Osteocyte (in vitro differentiated cells): ENCODE measurements around the gene ARL4C. TPM values are rescaled to one million over a fixed set of nuclear protein-coding genes. Genes with fewer than 3 reads are reported as not detected.

Experiments
- DNase-seq: peaks from one replicate; pipeline ENCODE4 v3.0.0; 2021; ENCODE audit warnings: mixed read lengths; ENCODE audit not compliant: unreplicated experiment; ENCODE audit errors: extremely low spot score
- H3K27ac Mint-ChIP-seq: one replicate; pipeline ENCODE4 v1.8.0; 2021; ENCODE audit warnings: mild to moderate bottlenecking, mixed read lengths; ENCODE audit not compliant: unreplicated experiment
- H3K27me3 Mint-ChIP-seq: one replicate; pipeline ENCODE4 v1.8.0; 2021; ENCODE audit warnings: mixed read lengths; ENCODE audit not compliant: unreplicated experiment
- H3K36me3 Mint-ChIP-seq: one replicate; pipeline ENCODE4 v1.8.0; 2021; ENCODE audit warnings: mixed read lengths; ENCODE audit not compliant: unreplicated experiment
- H3K4me1 Mint-ChIP-seq: one replicate; pipeline ENCODE4 v1.8.0; 2021; ENCODE audit warnings: mixed read lengths; ENCODE audit not compliant: unreplicated experiment
- H3K4me3 Mint-ChIP-seq: one replicate; pipeline ENCODE4 v1.8.0; 2021; ENCODE audit warnings: mild to moderate bottlenecking, moderate library complexity, mixed read lengths; ENCODE audit not compliant: unreplicated experiment
- H3K9me3 Mint-ChIP-seq: one replicate; pipeline ENCODE4 v1.8.0; 2021; ENCODE audit warnings: mixed read lengths; ENCODE audit not compliant: unreplicated experiment
- total RNA-seq: library from RNA; stranded (reverse); gene quantifications from 2 replicates; pipeline ENCODE4 v1.2.1, GENCODE V29; 2021
- TF ChIP-seq, protein P1 (sequence below): fragments of 200-600 bp; sonication (generic); IDR thresholded peaks from 2 replicates; pipeline ENCODE4 v1.5.0; 2021; ENCODE audit warnings: antibody characterized with exemption, mild to moderate bottlenecking, moderate library complexity

The ARL4C gene
- total RNA-seq, 1 donor from 2014 or later, result 35.1 TPM

DNA sequence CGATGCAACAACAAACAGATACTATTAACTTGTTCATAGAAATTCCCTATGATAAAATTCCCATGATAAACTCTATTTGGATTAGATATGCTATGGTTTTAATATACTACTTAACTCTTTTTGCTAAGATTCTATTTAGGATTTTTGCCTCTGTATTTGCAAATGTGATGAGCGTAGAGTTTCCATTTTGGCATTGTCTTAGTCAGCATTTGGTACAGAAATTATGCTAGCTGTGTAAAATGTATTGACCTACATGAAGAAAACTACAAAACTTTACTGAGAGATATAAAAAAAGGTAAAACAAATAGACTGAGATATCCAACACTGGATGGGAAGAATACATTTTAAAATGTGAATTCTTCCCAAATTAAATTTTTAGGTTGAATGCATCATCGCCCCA is 29.8 kb upstream of the ARL4C start:
- TF ChIP-seq, protein P1, sequence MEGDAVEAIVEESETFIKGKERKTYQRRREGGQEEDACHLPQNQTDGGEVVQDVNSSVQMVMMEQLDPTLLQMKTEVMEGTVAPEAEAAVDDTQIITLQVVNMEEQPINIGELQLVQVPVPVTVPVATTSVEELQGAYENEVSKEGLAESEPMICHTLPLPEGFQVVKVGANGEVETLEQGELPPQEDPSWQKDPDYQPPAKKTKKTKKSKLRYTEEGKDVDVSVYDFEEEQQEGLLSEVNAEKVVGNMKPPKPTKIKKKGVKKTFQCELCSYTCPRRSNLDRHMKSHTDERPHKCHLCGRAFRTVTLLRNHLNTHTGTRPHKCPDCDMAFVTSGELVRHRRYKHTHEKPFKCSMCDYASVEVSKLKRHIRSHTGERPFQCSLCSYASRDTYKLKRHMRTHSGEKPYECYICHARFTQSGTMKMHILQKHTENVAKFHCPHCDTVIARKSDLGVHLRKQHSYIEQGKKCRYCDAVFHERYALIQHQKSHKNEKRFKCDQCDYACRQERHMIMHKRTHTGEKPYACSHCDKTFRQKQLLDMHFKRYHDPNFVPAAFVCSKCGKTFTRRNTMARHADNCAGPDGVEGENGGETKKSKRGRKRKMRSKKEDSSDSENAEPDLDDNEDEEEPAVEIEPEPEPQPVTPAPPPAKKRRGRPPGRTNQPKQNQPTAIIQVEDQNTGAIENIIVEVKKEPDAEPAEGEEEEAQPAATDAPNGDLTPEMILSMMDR, result no peak
- H3K4me1 Mint-ChIP-seq, result no peaks in the 10 kb centered on the region

DNA sequence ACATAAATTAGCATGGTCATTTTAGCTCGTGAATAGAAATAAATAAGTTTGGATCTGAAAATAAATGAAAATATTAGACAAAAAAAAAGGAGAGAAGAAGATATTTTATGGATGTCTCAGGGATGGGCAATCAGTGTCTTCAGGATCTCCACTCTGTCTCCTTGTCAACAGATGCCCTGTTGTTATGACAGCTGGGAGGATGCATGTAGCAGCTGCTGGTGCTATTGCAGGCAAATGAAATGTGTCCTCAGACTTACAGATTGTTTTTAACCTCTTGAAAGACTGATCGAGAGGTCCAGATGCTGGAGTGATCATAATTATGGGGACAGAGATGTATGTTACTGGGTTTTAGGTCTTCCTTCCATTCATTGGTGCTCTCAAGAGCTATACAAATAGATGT is 24.7 kb upstream of the ARL4C start:
- peaks cover 6% of the 10 kb centered on the region for H3K9me3 Mint-ChIP-seq
- H3K4me1 Mint-ChIP-seq, result no peaks in the 10 kb centered on the region
- no peak overlapping the region for H3K4me3 Mint-ChIP-seq
- no peak for DNase-seq
- no peaks in the 10 kb centered on the region for H3K36me3 Mint-ChIP-seq
- no peak overlapping the region for H3K27ac Mint-ChIP-seq
- TF ChIP-seq, protein P1, result no peak
- H3K27me3 Mint-ChIP-seq, result no peaks in the 10 kb centered on the region

More for the DNA sequence above, 29.8 kb upstream of the ARL4C start:
- no peak for DNase-seq
- Mint-ChIP-seq H3K9me3 (peaks cover 6% of the 10 kb centered on the region), H3K36me3 (no peaks in the 10 kb centered on the region), H3K27ac (no peak overlapping the region), H3K27me3 (peaks cover 9% of the 10 kb centered on the region), H3K4me3 (no peak overlapping the region)

DNA sequence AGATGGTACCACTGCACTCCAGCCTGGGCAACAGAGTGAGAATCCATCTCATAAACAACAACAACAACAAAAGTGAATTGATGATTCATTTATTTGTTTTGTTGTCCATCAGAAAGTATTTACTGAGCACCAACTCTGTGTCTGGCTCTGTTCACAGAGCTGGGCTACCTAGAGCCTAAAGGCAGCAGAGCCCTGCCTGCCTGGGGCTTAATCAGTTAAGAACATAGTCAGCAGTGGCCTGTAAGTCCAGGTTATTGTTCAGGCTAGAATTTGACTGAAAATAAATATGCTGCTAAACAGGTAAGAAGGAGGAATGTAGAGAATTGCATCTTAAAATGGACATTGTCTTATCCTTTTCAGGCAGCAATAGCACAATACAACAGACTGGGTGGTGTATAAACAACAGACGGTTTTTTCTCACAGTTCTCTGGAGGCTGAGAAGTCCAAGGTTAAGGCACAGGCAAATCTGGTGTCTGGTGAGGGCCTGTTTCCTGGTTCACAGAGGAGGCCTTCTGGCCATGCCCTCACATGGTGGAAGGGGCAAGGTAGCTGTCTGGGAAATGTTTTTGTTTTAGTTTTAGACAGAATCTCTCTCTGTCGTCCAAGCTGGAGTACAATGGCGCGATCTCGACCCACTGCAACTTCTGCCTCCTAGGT is 22.2 kb upstream of the ARL4C start:
- no peaks in the 10 kb centered on the region for H3K27me3 Mint-ChIP-seq
- TF ChIP-seq, protein P1, result no peak
- H3K27ac Mint-ChIP-seq, result no peak overlapping the region
- no peaks in the 10 kb centered on the region for H3K36me3 Mint-ChIP-seq
- no peak overlapping the region for H3K4me3 Mint-ChIP-seq
- H3K9me3 Mint-ChIP-seq, result no peaks in the 10 kb centered on the region
- H3K4me1 Mint-ChIP-seq, result no peaks in the 10 kb centered on the region
- DNase-seq, result no peak

DNA sequence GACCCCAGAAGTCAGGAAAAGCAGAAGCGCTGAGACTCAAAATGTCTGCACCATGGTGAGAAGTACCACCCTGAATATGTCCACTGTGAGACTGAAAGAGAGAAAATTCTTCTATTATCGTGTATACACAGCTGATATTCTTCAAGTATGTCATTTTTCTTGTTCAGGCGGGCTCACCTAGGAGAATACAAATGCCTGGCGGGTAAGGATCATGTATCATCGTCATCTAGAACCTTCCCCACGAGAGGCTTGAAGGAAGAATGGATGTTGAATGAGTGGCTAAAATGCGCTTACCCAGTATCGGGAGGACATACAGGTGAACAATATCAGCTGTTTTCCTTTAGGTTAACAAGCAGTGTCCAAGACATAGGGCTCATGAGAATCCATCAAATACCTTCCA is 21.1 kb upstream of the ARL4C start:
- H3K9me3 Mint-ChIP-seq, result no peaks in the 10 kb centered on the region
- no peaks in the 10 kb centered on the region for H3K27me3 Mint-ChIP-seq
- no peak for DNase-seq
- TF ChIP-seq, protein P1, result no peak
- no peak overlapping the region for H3K4me3 Mint-ChIP-seq
- H3K36me3 Mint-ChIP-seq, result no peaks in the 10 kb centered on the region
- H3K4me1 Mint-ChIP-seq, result no peaks in the 10 kb centered on the region
- no peak overlapping the region for H3K27ac Mint-ChIP-seq

DNA sequence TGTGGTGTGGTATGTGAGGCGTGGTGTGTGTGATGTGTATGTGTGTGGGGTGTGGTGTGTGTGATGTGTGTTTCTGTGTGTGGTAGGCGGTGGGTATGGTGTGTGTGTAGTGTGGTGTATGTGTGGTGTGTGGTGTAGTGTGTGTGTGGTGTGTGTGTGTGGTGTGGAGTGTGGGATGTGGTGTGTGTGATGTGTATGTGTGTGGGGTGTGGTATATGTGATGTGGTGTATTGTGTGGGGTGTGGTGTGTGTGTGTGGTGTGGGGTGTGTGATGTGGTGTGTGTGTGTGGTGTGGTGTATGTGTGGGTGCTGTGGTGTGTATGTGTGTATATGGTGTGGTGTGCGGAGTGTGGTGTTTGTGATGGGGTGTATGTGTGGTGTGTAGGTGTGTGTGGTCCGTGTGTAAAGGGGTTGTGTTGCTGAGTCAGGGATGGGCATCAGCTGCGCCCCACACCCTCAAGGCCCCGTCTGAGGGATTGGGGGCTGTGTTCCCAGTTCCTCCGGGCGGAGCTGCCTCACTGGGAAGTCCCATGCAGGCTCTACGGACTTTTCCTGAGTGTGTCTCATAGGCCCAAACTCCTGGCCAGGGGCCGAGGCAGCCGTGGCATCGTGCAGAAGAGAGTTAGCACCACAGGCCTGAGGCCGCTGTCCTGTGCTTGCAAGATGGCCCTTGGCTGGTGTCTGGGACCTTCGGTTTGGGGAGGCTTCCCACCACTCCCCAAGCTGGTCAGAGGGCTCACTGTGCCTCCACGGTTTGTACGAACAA is 18.2 kb upstream of the ARL4C start:
- Mint-ChIP-seq H3K9me3 (no peaks in the 10 kb centered on the region), H3K27me3 (peaks cover 9% of the 10 kb centered on the region), H3K27ac (no peak overlapping the region), H3K36me3 (no peaks in the 10 kb centered on the region), H3K4me3 (no peak overlapping the region), H3K4me1 (no peaks in the 10 kb centered on the region)
- DNase-seq, result no peak
- TF ChIP-seq, protein P1, result no peak
